ENCODE data around the gene VPS16. TPM values are rescaled to one million over a fixed set of nuclear protein-coding genes. Genes with fewer than 3 reads are reported as not detected.

Gene VPS16
- total and polyA plus RNA-seq, 2 of the 8 experiments (the other 6 are each of a cell fraction or from before 2014, with no cell fraction given) = 23.8 to 25.9 TPM

- H2BK120ac ChIP-seq (replicated peaks; ENCODE audit: low read depth, low read length) = no peak overlapping the region
- H4K5ac ChIP-seq (ENCODE audit: insufficient read length, low read depth, low read length) = no peak overlapping the region
- no peak for FAIRE-seq
- H3K4ac ChIP-seq (replicated peaks; ENCODE audit: insufficient read length, low read depth, low read length) = no peak overlapping the region
- no peak overlapping the region for H3K4me2 ChIP-seq (ENCODE audit: insufficient read depth in 1 of 2, low read depth in 2 of 2, low read length in 2 of 2)
- no peaks in the 10 kb centered on the region for H3K4me1 ChIP-seq (replicated peaks in 1 of 4; ENCODE audit: control insufficient read depth in 3 of 4, insufficient read depth in 4 of 4, low read length in 3 of 4)
- no peak overlapping the region for H2BK12ac ChIP-seq (ENCODE audit: low read depth, low read length)
- no peak overlapping the region for H2AK5ac ChIP-seq (ENCODE audit: low read depth, low read length)
- no peaks in the 10 kb centered on the region for H3K27me3 ChIP-seq (replicated peaks in 1 of 4; ENCODE audit: control insufficient read depth in 3 of 4, extremely low read depth in 1 of 4, insufficient read depth in 3 of 4, low read length in 3 of 4)
- H2BK5ac ChIP-seq (ENCODE audit: low read depth, low read length) = no peak overlapping the region
- peaks cover 4 to 8% of the 10 kb centered on the region in 2 experiments for H3K9me3 ChIP-seq (ENCODE audit: insufficient read depth in 2 of 2, low read depth in 1 of 2, low read length in 1 of 2)
- H2AFZ ChIP-seq (ENCODE audit: low read length) = no peak overlapping the region
- H4K91ac ChIP-seq (replicated peaks; ENCODE audit: insufficient read length, low read length) = no peak overlapping the region
- ChIA-PET POLR2A (ENCODE audit: partially characterized antibody) (interaction anchor here (1.8 kb wide), 1 partner anchor 9 kb away, joined by 5 read pairs; no protein-coding TSS in a partner anchor), CTCF (ENCODE audit: partially characterized antibody) (interaction anchor here (0.5 to 1.0 kb wide), 4 partner anchors 9 to 1733 kb away, joined by 3 to 4 read pairs (median 4); no protein-coding TSS in a partner anchor)
- no peaks in the 10 kb centered on the region for H4K20me1 ChIP-seq (replicated peaks in 1 of 2; ENCODE audit: control insufficient read depth in 1 of 2, insufficient read depth in 2 of 2, low read length in 2 of 2)
- H3K23me2 ChIP-seq (ENCODE audit: low read depth, low read length) = no peaks in the 10 kb centered on the region
- no peak overlapping the region for H2BK20ac ChIP-seq (ENCODE audit: low read length)
- no peak overlapping the region for H3K14ac ChIP-seq (ENCODE audit: insufficient read length)
- H4K8ac ChIP-seq (ENCODE audit: extremely low read depth, insufficient read depth, low read length) = no peak overlapping the region
- no peak for DNase-seq (ENCODE audit: low read depth in 1 of 2, low spot score in 2 of 2)
- no peak overlapping the region for H3K18ac ChIP-seq (ENCODE audit: extremely low read depth, low read length)
- H3K36me3 ChIP-seq (ENCODE audit: control insufficient read depth in 2 of 4, insufficient read depth in 4 of 4, low read length in 3 of 4) = no peaks in the 10 kb centered on the region; a peak in 1 of 8 replicates
- no peak overlapping the region for H3K27ac ChIP-seq (ENCODE audit: low read depth, low read length)
- H2BK15ac ChIP-seq (ENCODE audit: low read length) = no peak overlapping the region
- no peak overlapping the region for H3K9ac ChIP-seq (replicated peaks in 1 of 4; ENCODE audit: extremely low read depth in 1 of 4, low read depth in 3 of 4, low read length in 3 of 4)
- H3K4me3 ChIP-seq (ENCODE audit: extremely low read depth in 1 of 4, insufficient read depth in 2 of 4, low read depth in 3 of 4, low read length in 4 of 4) = no peak overlapping the region
- TF ChIP-seq KDM5A (IDR thresholded peaks at IDR 0.05; ENCODE audit: low read length) (no peak), SIN3A (conservative IDR thresholded peaks at IDR 0.05 in 1 of 2, IDR thresholded peaks at IDR 0.05 in 1 of 2; ENCODE audit: low read depth in 1 of 2, low read length in 2 of 2) (no peak), HDAC6 (IDR thresholded peaks at IDR 0.05; ENCODE audit: low read depth, low read length) (no peak), CBX5 (IDR thresholded peaks at IDR 0.05; ENCODE audit: low read depth, low read length) (no peak), SAP30 (IDR thresholded peaks at IDR 0.05; ENCODE audit: insufficient read depth, insufficient replicate concordance, low read length) (no peak), RXRA (IDR thresholded peaks at IDR 0.05; ENCODE audit: insufficient read depth, low read depth, low read length) (no peak), SUZ12 (IDR thresholded peaks at IDR 0.05; ENCODE audit: low read length) (no peak), CREB1 (IDR thresholded peaks at IDR 0.05) (no peak), CTCF (IDR thresholded peaks at IDR 0.05; ENCODE audit: control extremely low read depth in 1 of 3, insufficient read depth in 1 of 3, low read depth in 1 of 3, low read length in 3 of 3) (no peak), TEAD4 (IDR thresholded peaks at IDR 0.05; ENCODE audit: low read depth, low read length) (no peak), JUN (IDR thresholded peaks at IDR 0.05; ENCODE audit: low read depth, low read length) (no peak)
- H3K79me2 ChIP-seq (ENCODE audit: control insufficient read depth in 1 of 2, insufficient read depth in 2 of 2, low read length in 2 of 2) = peaks cover 0 to 12% of the 10 kb centered on the region in 2 experiments; a peak in 2 of 4 replicates
- no peak overlapping the region for H3K23ac ChIP-seq (ENCODE audit: insufficient read length)
- 83 to 100% methylated on average over 1 to 3 of the region's 3 CpGs for WGBS, 2 experiments (ENCODE audit: extremely low coverage in 1 of 2, insufficient coverage in 1 of 2, insufficient read length in 1 of 2, insufficient replicate concordance in 2 of 2, low coverage in 1 of 2, low lambda C conversion rate in 2 of 2, missing lambda C conversion rate in 1 of 2)
- no peak overlapping the region for H3K56ac ChIP-seq (replicated peaks; ENCODE audit: insufficient read length, low read depth, low read length)
- peaks cover 2% of the 10 kb centered on the region for H3K79me1 ChIP-seq (ENCODE audit: low read depth, low read length)
Observed at GRCh38 chr20:2907519-2907918, 67.0 kb downstream of the VPS16 start.
